ENCODE data around the gene VAV1. TPM values are rescaled to one million over a fixed set of nuclear protein-coding genes. Genes with fewer than 3 reads are reported as not detected.

VAV1 gene
- total and polyA plus RNA-seq, 10 of the 15 experiments (the other 5 are each of a cell fraction or from before 2014, with no cell fraction given) = 1.6 to 76.8 (median 40.7) TPM

GRCh38 chr19:6849876-6850275 is 77.4 kb downstream of the VAV1 start (continued):
- no peak for TF ChIP-seq PKNOX1 (IDR thresholded peaks at IDR 0.05)
- TF ChIP-seq E2F8 (IDR thresholded peaks at IDR 0.05; ENCODE audit: low read depth, partially characterized antibody) = no peak
- peak; percentile 50; the same call in 1 of the 2 replicates for TF ChIP-seq ZNF384 (IDR thresholded peaks at IDR 0.05; ENCODE audit: borderline replicate concordance, low read depth, low read length)
- TF ChIP-seq NFXL1 (IDR thresholded peaks at IDR 0.05; ENCODE audit: borderline replicate concordance) = no peak
- TF ChIP-seq FOS (IDR thresholded peaks at IDR 0.05; ENCODE audit: borderline replicate concordance, extremely low read depth, insufficient read length) = no peak
- no peak for TF ChIP-seq EED (IDR thresholded peaks at IDR 0.05; ENCODE audit: low read depth)
- no peak for TF ChIP-seq NR2C1 (IDR thresholded peaks at IDR 0.05)
- no peak for TF ChIP-seq USF1 (IDR thresholded peaks at IDR 0.05; ENCODE audit: borderline replicate concordance, extremely low read length, insufficient read depth, low read depth, low read length)
- TF ChIP-seq RUNX3 (IDR thresholded peaks at IDR 0.05; ENCODE audit: low read length) = peak; percentile 47; the same call in 1 of the 2 replicates
- TF ChIP-seq SIN3A (IDR thresholded peaks at IDR 0.05; ENCODE audit: low read depth, low read length) = no peak
- TF ChIP-seq YY1 (IDR thresholded peaks at IDR 0.05; ENCODE audit: low read depth, low read length) = no peak
- peak; percentile 85 for TF ChIP-seq MEF2A (IDR thresholded peaks at IDR 0.05; ENCODE audit: insufficient read depth, low read depth, low read length)
- TF ChIP-seq SMAD5 (IDR thresholded peaks at IDR 0.05; ENCODE audit: low read depth) = no peak

Measured in GM12878 (cell line).